ENCODE data around the gene MAFF. TPM values are rescaled to one million over a fixed set of nuclear protein-coding genes. Genes with fewer than 3 reads are reported as not detected.
A peak's percentile ranks its signal among the peaks of the same experiment; 100 is the strongest.

Gene MAFF
- total RNA-seq, 3 donors from 2014 or later (not counting 1 experiment from before 2014, with no cell fraction given) = 168 to 215 (median 187) TPM

GRCh38 chr22:38193580-38193979, 8.2 kb upstream of the MAFF start:
- Mint-ChIP-seq H3K27me3 (ENCODE audit: low read depth in 2 of 2) (peaks cover 0 to 7% of the 10 kb centered on the region in 2 donors), H3K27ac (peak overlapping the region in 1 of 2 donors; percentile 65), H3K36me3 (no peaks in the 10 kb centered on the region), H3K9me3 (no peaks in the 10 kb centered on the region), H3K4me1 (peaks cover 8 to 19% of the 10 kb centered on the region in 2 donors), H3K4me3 (no peak overlapping the region)
- Histone ChIP-seq H3K4me3 (ENCODE audit: low read length) (no peak overlapping the region), H3K36me3 (ENCODE audit: control insufficient read depth, insufficient read depth, low read length) (no peaks in the 10 kb centered on the region), H3K4me1 (ENCODE audit: control insufficient read depth, insufficient read depth, low read length) (peaks cover 7% of the 10 kb centered on the region), H3K9me3 (ENCODE audit: control insufficient read depth, insufficient read depth, low read length) (no peaks in the 10 kb centered on the region), H3K27ac (ENCODE audit: low read length) (no peak overlapping the region), H3K27me3 (ENCODE audit: control insufficient read depth, insufficient read depth, low read length) (no peaks in the 10 kb centered on the region)
- intact Hi-C loops (cut with micrococcal nuclease) = no loop called here
- no peak for TF ChIP-seq CTCF (IDR thresholded peaks at IDR 0.05)
- 55% methylated on average over 6 of the region's 6 CpGs for WGBS (ENCODE audit: insufficient coverage)
- ATAC-seq (no peak), DNase-seq (no peak)

GRCh38 chr22:38196791-38197419, 4.9 kb upstream of the MAFF start:
- peaks cover 0 to 5% of the 10 kb centered on the region in 2 donors for H3K27me3 Mint-ChIP-seq (ENCODE audit: low read depth in 2 of 2)

GRCh38 chr22:38199826-38200559, 1.8 kb upstream of the MAFF start:
- intact Hi-C loops (cut with micrococcal nuclease) = loop anchor here (10.0 kb wide), 1 partner anchor 115 kb away; the partner anchor contains the start of gene CSNK1E
- Mint-ChIP-seq H3K27me3 (ENCODE audit: low read depth in 2 of 2) (no peaks in the 10 kb centered on the region), H3K27ac (peak overlapping the region; percentile 90 to 96), H3K9me3 (no peaks in the 10 kb centered on the region), H3K36me3 (no peaks in the 10 kb centered on the region), H3K4me3 (peak overlapping the region; percentile 42), H3K4me1 (peaks cover 33 to 53% of the 10 kb centered on the region in 2 donors)
- no peak for DNase-seq
- Histone ChIP-seq H3K9me3 (ENCODE audit: control insufficient read depth, insufficient read depth, low read length) (no peaks in the 10 kb centered on the region), H3K27ac (ENCODE audit: low read length) (peak overlapping the region; percentile 99), H3K36me3 (ENCODE audit: control insufficient read depth, insufficient read depth, low read length) (no peaks in the 10 kb centered on the region), H3K27me3 (ENCODE audit: control insufficient read depth, insufficient read depth, low read length) (no peaks in the 10 kb centered on the region), H3K4me1 (ENCODE audit: control insufficient read depth, insufficient read depth, low read length) (peaks cover 48% of the 10 kb centered on the region), H3K4me3 (ENCODE audit: low read length) (no peak overlapping the region)
- no peak for TF ChIP-seq CTCF (IDR thresholded peaks at IDR 0.05)
- no peak for ATAC-seq
- WGBS (ENCODE audit: insufficient coverage) = 84% methylated on average over 10 of the region's 10 CpGs

More at GRCh38 chr22:38196791-38197419, 4.9 kb upstream of the MAFF start:
- no peak overlapping the region for H3K4me3 Mint-ChIP-seq
- 94% methylated on average over 19 of the region's 19 CpGs for WGBS (ENCODE audit: insufficient coverage)
- H3K36me3 Mint-ChIP-seq = no peaks in the 10 kb centered on the region
- ATAC-seq (no peak), DNase-seq (no peak)
- H3K27ac Mint-ChIP-seq = no peak overlapping the region
- H3K4me1 Mint-ChIP-seq = peaks cover 24 to 41% of the 10 kb centered on the region in 2 donors
- no peaks in the 10 kb centered on the region for H3K9me3 Mint-ChIP-seq
- H3K4me3 ChIP-seq (ENCODE audit: low read length) = no peak overlapping the region
- no peak overlapping the region for H3K27ac ChIP-seq (ENCODE audit: low read length)
- H3K4me1 ChIP-seq (ENCODE audit: control insufficient read depth, insufficient read depth, low read length) = peaks cover 30% of the 10 kb centered on the region
- intact Hi-C loops (cut with micrococcal nuclease) = no loop called here
- no peak for TF ChIP-seq CTCF (IDR thresholded peaks at IDR 0.05)
- H3K27me3 ChIP-seq (ENCODE audit: control insufficient read depth, insufficient read depth, low read length) = no peaks in the 10 kb centered on the region
- no peaks in the 10 kb centered on the region for H3K36me3 ChIP-seq (ENCODE audit: control insufficient read depth, insufficient read depth, low read length)
- H3K9me3 ChIP-seq (ENCODE audit: control insufficient read depth, insufficient read depth, low read length) = no peaks in the 10 kb centered on the region

All from natural killer cell (primary cell).